ENCODE results near the gene NPEPPS.

Gene NPEPPS

GRCh38 chr17:47628014-47628566 is 97.2 kb downstream of the NPEPPS start:
- no peak for DNase-seq (ENCODE audit: extremely low read depth in 1 of 2, low read depth in 1 of 2)

- no peak for DNase-seq (ENCODE audit: extremely low read depth in 1 of 2, low read depth in 1 of 2)
Observed at GRCh38 chr17:47629826-47630225, 98.9 kb downstream of the NPEPPS start.

- DNase-seq (ENCODE audit: extremely low read depth in 1 of 2, low read depth in 1 of 2) = no peak
Observed at GRCh38 chr17:47630614-47631013, 99.7 kb downstream of the NPEPPS start.

GRCh38 chr17:47632991-47633390 is 102.1 kb downstream of the NPEPPS start:
- DNase-seq (ENCODE audit: extremely low read depth in 1 of 2, low read depth in 1 of 2) = no peak

GRCh38 chr17:47633996-47634395 is 103.1 kb downstream of the NPEPPS start:
- no peak for DNase-seq (ENCODE audit: extremely low read depth in 1 of 2, low read depth in 1 of 2)

- DNase-seq (ENCODE audit: extremely low read depth in 1 of 2, low read depth in 1 of 2) = no peak
Observed at GRCh38 chr17:47634870-47635269, 104.0 kb downstream of the NPEPPS start.

GRCh38 chr17:47635734-47636133 is 104.8 kb downstream of the NPEPPS start:
- no peak for DNase-seq (ENCODE audit: extremely low read depth in 1 of 2, low read depth in 1 of 2)

GRCh38 chr17:47636273-47637030 is 105.5 kb downstream of the NPEPPS start:
- no peak for DNase-seq (ENCODE audit: extremely low read depth in 1 of 2, low read depth in 1 of 2)

- no peak for DNase-seq (ENCODE audit: extremely low read depth in 1 of 2, low read depth in 1 of 2)
Observed at GRCh38 chr17:47638903-47639302, 108.0 kb downstream of the NPEPPS start.

GRCh38 chr17:47640076-47640475 is 109.2 kb downstream of the NPEPPS start:
- no peak for DNase-seq (ENCODE audit: extremely low read depth in 1 of 2, low read depth in 1 of 2)

- no peak for DNase-seq (ENCODE audit: extremely low read depth in 1 of 2, low read depth in 1 of 2)
Observed at GRCh38 chr17:47641202-47641601, 110.3 kb downstream of the NPEPPS start.

GRCh38 chr17:47643116-47643515 is 112.2 kb downstream of the NPEPPS start:
- DNase-seq (ENCODE audit: extremely low read depth in 1 of 2, low read depth in 1 of 2) = no peak

GRCh38 chr17:47644324-47644723 is 113.4 kb downstream of the NPEPPS start:
- no peak for DNase-seq (ENCODE audit: extremely low read depth in 1 of 2, low read depth in 1 of 2)

GRCh38 chr17:47649153-47649971 is 118.5 kb downstream of the NPEPPS start, which contains the start of gene KPNB1:
KPNB1 (plus strand) TSS chr17:47649919; CDS start chr17:47650245, 326 bp downstream.
- DNase-seq (ENCODE audit: extremely low read depth in 1 of 2, low read depth in 1 of 2) = peak; percentile 92 to 93

GRCh38 chr17:47649972-47650524 is 119.1 kb downstream of the NPEPPS start:
- no peak for DNase-seq (ENCODE audit: extremely low read depth in 1 of 2, low read depth in 1 of 2)

- peak; percentile 73 to 80 for DNase-seq (ENCODE audit: extremely low read depth in 1 of 2, low read depth in 1 of 2)
Observed at GRCh38 chr17:47650525-47651522, 119.9 kb downstream of the NPEPPS start.

- DNase-seq (ENCODE audit: extremely low read depth in 1 of 2, low read depth in 1 of 2) = no peak
Observed at GRCh38 chr17:47651704-47652103, 120.8 kb downstream of the NPEPPS start.

- DNase-seq (ENCODE audit: extremely low read depth in 1 of 2, low read depth in 1 of 2) = no peak
Observed at GRCh38 chr17:47652570-47652969, 121.7 kb downstream of the NPEPPS start.

- DNase-seq (ENCODE audit: extremely low read depth in 1 of 2, low read depth in 1 of 2) = no peak
Observed at GRCh38 chr17:47653442-47653841, 122.5 kb downstream of the NPEPPS start.

GRCh38 chr17:47654991-47655390 is 124.1 kb downstream of the NPEPPS start:
- no peak for DNase-seq (ENCODE audit: extremely low read depth in 1 of 2, low read depth in 1 of 2)
